ENCODE data around the gene XPO6.

Gene XPO6

GRCh38 chr16:28179354-28179753 is 32.4 kb downstream of the XPO6 start:
- ChIA-PET POLR2A (no interaction called here), CTCF (interaction anchor here (1.0 to 1.7 kb wide), 5 partner anchors 8 to 39 kb away, joined by 3 to 4 read pairs (median 4); no protein-coding TSS in a partner anchor)
- DNase-seq (ENCODE audit: extremely low spot score), result no peak
- no peak for TF ChIP-seq CTCF (IDR thresholded peaks at IDR 0.05; ENCODE audit: control extremely low read depth, extremely low read depth, low read depth, missing control alignments)

GRCh38 chr16:28175715-28176114 is 36.0 kb downstream of the XPO6 start:
- ChIA-PET POLR2A (no interaction called here), CTCF (no interaction called here)
- no peak for TF ChIP-seq CTCF (IDR thresholded peaks at IDR 0.05; ENCODE audit: control extremely low read depth, extremely low read depth, low read depth, missing control alignments)
- DNase-seq (ENCODE audit: extremely low spot score), result no peak

GRCh38 chr16:28172336-28172735 is 39.4 kb downstream of the XPO6 start:
- no peak for DNase-seq (ENCODE audit: extremely low spot score)
- TF ChIP-seq CTCF (IDR thresholded peaks at IDR 0.05; ENCODE audit: control extremely low read depth, extremely low read depth, low read depth, missing control alignments), result no peak
- ChIA-PET CTCF (no interaction called here), POLR2A (no interaction called here)

GRCh38 chr16:28171816-28172215 is 39.9 kb downstream of the XPO6 start:
- no peak for TF ChIP-seq CTCF (IDR thresholded peaks at IDR 0.05; ENCODE audit: control extremely low read depth, extremely low read depth, low read depth, missing control alignments)
- no peak for DNase-seq (ENCODE audit: extremely low spot score)
- ChIA-PET CTCF (interaction anchor here (1.6 kb wide), 1 partner anchor 17 kb away, joined by 3 read pairs; no protein-coding TSS in a partner anchor), POLR2A (interaction anchor here (0.7 kb wide), 1 partner anchor 713 kb away, joined by 6 read pairs; no protein-coding TSS in a partner anchor)

GRCh38 chr16:28168991-28169554 is 42.7 kb downstream of the XPO6 start:
- ChIA-PET CTCF (interaction anchor here (1.4 kb wide), 1 partner anchor 9 kb away, joined by 3 read pairs; no protein-coding TSS in a partner anchor), POLR2A (no interaction called here)
- DNase-seq (ENCODE audit: extremely low spot score), result no peak
- TF ChIP-seq CTCF (IDR thresholded peaks at IDR 0.05; ENCODE audit: control extremely low read depth, extremely low read depth, low read depth, missing control alignments), result no peak

- POLR2A ChIA-PET, result no interaction called here
- no peak for DNase-seq (ENCODE audit: extremely low spot score)
- CTCF ChIA-PET, result interaction anchor here (1.2 kb wide), 2 partner anchors 11 to 27 kb away, joined by 3 to 4 read pairs; no protein-coding TSS in a partner anchor
- TF ChIP-seq CTCF (IDR thresholded peaks at IDR 0.05; ENCODE audit: control extremely low read depth, extremely low read depth, low read depth, missing control alignments), result no peak
Measured at GRCh38 chr16:28167730-28168129, 44.0 kb downstream of the XPO6 start.
